HepG2 (cell line): Measurements from ENCODE around the gene NKX1-2. TPM values are rescaled to one million over a fixed set of nuclear protein-coding genes. Genes with fewer than 3 reads are reported as not detected.

Experiments used
- ATAC-seq: fragments of 200-7000 bp; cut with Tn5 transposase; 3 replicates; pipeline ENCODE4 v1.9.1; 2020; ENCODE audit warnings: mild to moderate bottlenecking, moderate library complexity
- BruUV-seq: library from RNA; stranded (reverse); fragments of 400-500 nt; replicated peaks from 2 replicates; lab custom pipeline; 2021; lab: Mats Ljungman, UMichigan
- CTCF ChIA-PET: fragments of 300-600 bp; formaldehyde crosslinking; extraction: SDS; loops from one replicate; lab custom pipeline; 2021; ENCODE audit warnings: low total read pairs, inconsistent platforms, low intra/inter-chr PET ratio; lab: Yijun Ruan, JAX
- POLR2A ChIA-PET: fragments of 350-600 bp; sonication (Branson Sonifier 250); formaldehyde crosslinking; loops from one replicate; lab custom pipeline; 2020; ENCODE audit warnings: antibody characterized with exemption, inconsistent platforms; lab: Yijun Ruan, JAX
- DNase-seq: peaks from one replicate; pipeline ENCODE4 v3.0.0-alpha.2; 2015; ENCODE audit warnings: low spot score
- FAIRE-seq: peaks from 3 replicates; lab custom pipeline; 2011; peaks lifted over from hg19 to GRCh38; lab: Jason Lieb, UNC
- H2AFZ ChIP-seq: one replicate; pipeline ENCODE4 v1.6.1; 2011; ENCODE audit warnings: low read length, inconsistent platforms
- H3K27ac ChIP-seq: fragments of 300-600 bp; 3 replicates; pipeline ENCODE4 v1.8.0; 2011; ENCODE audit warnings: mixed run types, mild to moderate bottlenecking, mixed read lengths, low read length, inconsistent platforms; ENCODE audit not compliant: insufficient read depth; ENCODE audit errors: extremely low read length
- H3K27me3 ChIP-seq, 2 experiments: fragments of 200-600 bp in 1 of 2; 2 replicates in 1 of 2; 3 replicates in 1 of 2; pipeline versions ENCODE4 v1.6.0 to v1.8.0; 2011; ENCODE audit warnings: low read length in 2 of 2, mild to moderate bottlenecking in 2 of 2, moderate library complexity in 2 of 2, inconsistent platforms in 1 of 2; ENCODE audit not compliant: insufficient read depth in 2 of 2, control insufficient read depth in 1 of 2
- H3K36me3 ChIP-seq, 2 experiments: fragments of 200-600 bp in 1 of 2; replicated peaks in 1 of 2; 2 replicates in 1 of 2; 3 replicates in 1 of 2; pipeline versions ENCODE4 v1.5.1 to v1.8.0; 2011; ENCODE audit warnings: low read length in 2 of 2, inconsistent platforms in 1 of 2; ENCODE audit not compliant: insufficient read depth in 2 of 2, control insufficient read depth in 1 of 2
- H3K4me1 ChIP-seq: 2 replicates; pipeline ENCODE4 v1.5.1; 2012; ENCODE audit warnings: low read length, inconsistent platforms; ENCODE audit not compliant: insufficient read depth
- H3K4me2 ChIP-seq: 2 replicates; pipeline ENCODE4 v1.6.0; 2011; ENCODE audit warnings: low read depth, low read length, inconsistent platforms
- H3K4me3 ChIP-seq, 3 experiments: fragments of 200-600 bp in 1 of 3; sonication (generic), shearing (Covaris generic) in 1 of 3; replicated peaks in 1 of 3; 2 replicates each; pipeline ENCODE4 v1.5.1; 2011 to 2016; ENCODE audit warnings: low read length in 3 of 3, inconsistent platforms in 2 of 3, low read depth in 2 of 3, mild to moderate bottlenecking in 2 of 3, control low read depth in 1 of 3, mixed read lengths in 1 of 3; ENCODE audit not compliant: insufficient read depth in 1 of 3
- H3K79me2 ChIP-seq: one replicate; pipeline ENCODE4 v1.6.1; 2011; ENCODE audit warnings: low read length, inconsistent platforms; ENCODE audit not compliant: insufficient read depth
- H3K9ac ChIP-seq: 2 replicates; pipeline ENCODE4 v1.6.0; 2011; ENCODE audit warnings: mild to moderate bottlenecking, low read depth, low read length, inconsistent platforms; ENCODE audit not compliant: insufficient read depth
- H3K9me3 ChIP-seq: 2 replicates; pipeline ENCODE4 v1.5.1; 2012; ENCODE audit warnings: mild to moderate bottlenecking, low read length
- H4K20me1 ChIP-seq: 2 replicates; pipeline ENCODE4 v1.6.0; 2011; ENCODE audit warnings: inconsistent platforms, mild to moderate bottlenecking, low read length, moderate library complexity; ENCODE audit not compliant: insufficient read depth
- EHMT2 ChIP-seq: fragments of 200-600 bp; sonication (generic); IDR thresholded peaks from 2 replicates; pipeline ENCODE4 v1.7.0; 2017; ENCODE audit warnings: antibody characterized with exemption, low read depth, low read length, borderline replicate concordance
- FLYWCH1 ChIP-seq: sonication (generic); formaldehyde crosslinking; IDR thresholded peaks from 2 replicates; pipeline ENCODE4 v1.8.1; 2023; ENCODE audit warnings: mild to moderate bottlenecking, missing genetic modification reagents
- GATAD2A ChIP-seq: IDR thresholded peaks from 2 replicates; pipeline ENCODE4 v1.6.1; 2016
- HOXA9 ChIP-seq: sonication (generic); formaldehyde crosslinking; IDR thresholded peaks from 2 replicates; pipeline ENCODE4 v1.8.1; 2022; ENCODE audit warnings: missing genetic modification reagents, mild to moderate bottlenecking, moderate library complexity, borderline replicate concordance
- ISL2 ChIP-seq: sonication (generic); formaldehyde crosslinking; IDR thresholded peaks from 2 replicates; pipeline ENCODE4 v1.5.0; 2020; ENCODE audit warnings: missing genetic modification reagents
- SMARCE1 ChIP-seq: fragments of 450-650 bp; IDR thresholded peaks from 2 replicates; pipeline ENCODE4 v1.6.1; 2017; ENCODE audit warnings: borderline replicate concordance
- SMC3 ChIP-seq: IDR thresholded peaks from 2 replicates; pipeline ENCODE4 v1.6.1; 2011; ENCODE audit warnings: low read length, improper control_type of control experiment
- SP4 ChIP-seq: sonication (generic); formaldehyde crosslinking; IDR thresholded peaks from 2 replicates; pipeline ENCODE4 v1.8.1; 2023; ENCODE audit warnings: mild to moderate bottlenecking, missing genetic modification reagents
- SPEN ChIP-seq: sonication (generic); formaldehyde crosslinking; IDR thresholded peaks from 2 replicates; pipeline ENCODE4 v1.5.1; 2020; ENCODE audit warnings: low read depth, mild to moderate bottlenecking, missing genetic modification reagents
- ZMYM4 ChIP-seq: sonication (generic); formaldehyde crosslinking; IDR thresholded peaks from 2 replicates; pipeline ENCODE4 v1.8.1; 2023; ENCODE audit warnings: mild to moderate bottlenecking, missing genetic modification reagents
- ZNF121 ChIP-seq: sonication (generic); formaldehyde crosslinking; IDR thresholded peaks from 2 replicates; pipeline ENCODE4 v1.5.0; 2020; ENCODE audit warnings: mild to moderate bottlenecking, missing genetic modification reagents
- ZNF230 ChIP-seq: sonication (generic); formaldehyde crosslinking; IDR thresholded peaks from 2 replicates; pipeline ENCODE4 v1.4.0; 2020; ENCODE audit warnings: mild to moderate bottlenecking, missing genetic modification reagents
- ZNF451 ChIP-seq: sonication (generic); formaldehyde crosslinking; IDR thresholded peaks from 2 replicates; pipeline ENCODE4 v1.5.0; 2020; ENCODE audit warnings: mild to moderate bottlenecking, missing genetic modification reagents
- ZNF607 ChIP-seq: sonication (generic); formaldehyde crosslinking; IDR thresholded peaks from 2 replicates; pipeline ENCODE4 v1.5.1; 2020; ENCODE audit warnings: missing genetic modification reagents, mild to moderate bottlenecking, borderline replicate concordance
- WGBS: methylation state at CpG from one replicate; pipeline ENCODE4 v1.1.6; 2017; ENCODE audit warnings: low lambda C conversion rate; 5-methylcytosine and 5-hydroxymethylcytosine counted together
- in situ Hi-C: cut with HindIII; loops from 2 replicates; pipeline ENCODE4 v1.10.0; 2017; ENCODE audit warnings: low pct_unique_long_range_greater_than_20kb; ENCODE audit not compliant: extremely low pct_ligation_motif_present
- intact Hi-C: fragments of 100-400 bp; cut with micrococcal nuclease; formaldehyde crosslinking; loops from one replicate; pipeline ENCODE4 v1.10.0; 2022; ENCODE audit not compliant: unreplicated experiment
- polyA plus RNA-seq, 8 experiments: library from polyadenylated mRNA; depleted of rRNA in 3 of 8; stranded (reverse) in 7 of 8; unstranded in 1 of 8; fragments of >200 nt; fragmentation: Illumina TruSeq in 4 of 8; extraction: Trizol in 4 of 8; gene quantifications; 2 replicates each; pipeline versions ENCODE4 v1.2.1 to v1.2.3, GENCODE V29; 2011 to 2016; ENCODE audit warnings: low read depth in 4 of 8, missing spikeins in 1 of 8, mixed read lengths in 1 of 8; ENCODE audit not compliant: insufficient read depth in 1 of 8
- total RNA-seq, 5 experiments: library from RNA; depleted of rRNA; stranded (reverse); fragments of >200 nt; fragmentation: Illumina TruSeq; extraction: Trizol; gene quantifications; 2 replicates each; pipeline ENCODE4 v1.2.3, GENCODE V29; 2016; ENCODE audit warnings: low read depth in 1 of 5
- TF ChIP-seq, protein P1 (sequence below): sonication (generic); formaldehyde crosslinking; IDR thresholded peaks from 2 replicates; pipeline ENCODE4 v1.5.0; 2020; ENCODE audit warnings: mild to moderate bottlenecking, missing genetic modification reagents, moderate library complexity
- TF ChIP-seq, protein P2 (sequence below): sonication (generic); formaldehyde crosslinking; IDR thresholded peaks from 2 replicates; pipeline ENCODE4 v1.5.0; 2020; ENCODE audit warnings: missing genetic modification reagents, mild to moderate bottlenecking, borderline replicate concordance
- TF ChIP-seq, protein P3 (sequence below): sonication (generic); formaldehyde crosslinking; IDR thresholded peaks from 2 replicates; pipeline ENCODE4 v1.9.0; 2021; ENCODE audit warnings: mild to moderate bottlenecking, missing genetic modification reagents
- TF ChIP-seq, protein P4 (sequence below): sonication (generic); formaldehyde crosslinking; IDR thresholded peaks from 2 replicates; pipeline ENCODE4 v1.5.0; 2020; ENCODE audit warnings: missing genetic modification reagents

The NKX1-2 gene
- total and polyA plus RNA-seq, 2 of the 13 experiments (the other 11 are each of a cell fraction or from before 2014, with no cell fraction given) = not detected

DNA sequence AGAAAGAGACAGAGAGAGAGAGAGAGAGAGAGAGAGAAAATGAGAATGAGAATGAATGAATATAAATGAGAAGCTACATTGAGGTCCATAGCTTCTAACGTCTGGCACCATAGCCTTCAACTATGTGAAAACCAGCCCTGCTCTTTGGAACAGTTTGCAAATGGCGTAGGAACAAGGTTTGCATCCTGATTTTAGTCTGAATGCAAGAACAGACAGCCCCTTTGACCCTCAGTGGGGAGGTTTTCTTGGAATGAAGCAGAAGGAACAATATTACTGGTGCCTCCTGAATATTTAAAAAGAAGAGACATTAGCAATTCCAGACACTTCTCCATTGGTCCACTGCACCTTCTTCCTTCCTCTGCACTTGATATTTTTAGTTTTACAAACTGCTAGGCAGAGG is 34.8 kb upstream of the NKX1-2 start:
- Histone ChIP-seq H3K4me1 (peaks cover 12% of the 10 kb centered on the region), H3K79me2 (no peaks in the 10 kb centered on the region), H3K27ac (no peak overlapping the region), H3K4me3 (no peak overlapping the region), H3K9ac (no peak overlapping the region), H3K4me2 (no peak overlapping the region), H4K20me1 (no peaks in the 10 kb centered on the region; the same call in 1 of the 2 replicates), H2AFZ (no peak overlapping the region), H3K9me3 (no peaks in the 10 kb centered on the region), H3K36me3 (no peaks in the 10 kb centered on the region), H3K27me3 (no peaks in the 10 kb centered on the region)
- intact Hi-C loops (no loop called here), in situ Hi-C loops (no loop called here)
- WGBS = 91% methylated on average over 2 of the region's 2 CpGs
- FAIRE-seq (no peak), ATAC-seq (no peak), DNase-seq (no peak)
- BruUV-seq = no TSS peak
- POLR2A ChIA-PET = no interaction called here
- CTCF ChIA-PET = no interaction called here
- no peak for TF ChIP-seq EHMT2
- TF ChIP-seq, protein P1, sequence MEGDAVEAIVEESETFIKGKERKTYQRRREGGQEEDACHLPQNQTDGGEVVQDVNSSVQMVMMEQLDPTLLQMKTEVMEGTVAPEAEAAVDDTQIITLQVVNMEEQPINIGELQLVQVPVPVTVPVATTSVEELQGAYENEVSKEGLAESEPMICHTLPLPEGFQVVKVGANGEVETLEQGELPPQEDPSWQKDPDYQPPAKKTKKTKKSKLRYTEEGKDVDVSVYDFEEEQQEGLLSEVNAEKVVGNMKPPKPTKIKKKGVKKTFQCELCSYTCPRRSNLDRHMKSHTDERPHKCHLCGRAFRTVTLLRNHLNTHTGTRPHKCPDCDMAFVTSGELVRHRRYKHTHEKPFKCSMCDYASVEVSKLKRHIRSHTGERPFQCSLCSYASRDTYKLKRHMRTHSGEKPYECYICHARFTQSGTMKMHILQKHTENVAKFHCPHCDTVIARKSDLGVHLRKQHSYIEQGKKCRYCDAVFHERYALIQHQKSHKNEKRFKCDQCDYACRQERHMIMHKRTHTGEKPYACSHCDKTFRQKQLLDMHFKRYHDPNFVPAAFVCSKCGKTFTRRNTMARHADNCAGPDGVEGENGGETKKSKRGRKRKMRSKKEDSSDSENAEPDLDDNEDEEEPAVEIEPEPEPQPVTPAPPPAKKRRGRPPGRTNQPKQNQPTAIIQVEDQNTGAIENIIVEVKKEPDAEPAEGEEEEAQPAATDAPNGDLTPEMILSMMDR = no peak
- no peak for TF ChIP-seq GATAD2A (CRISPR knock-in tag)
- no peak for TF ChIP-seq ZNF121
- TF ChIP-seq, protein P2, sequence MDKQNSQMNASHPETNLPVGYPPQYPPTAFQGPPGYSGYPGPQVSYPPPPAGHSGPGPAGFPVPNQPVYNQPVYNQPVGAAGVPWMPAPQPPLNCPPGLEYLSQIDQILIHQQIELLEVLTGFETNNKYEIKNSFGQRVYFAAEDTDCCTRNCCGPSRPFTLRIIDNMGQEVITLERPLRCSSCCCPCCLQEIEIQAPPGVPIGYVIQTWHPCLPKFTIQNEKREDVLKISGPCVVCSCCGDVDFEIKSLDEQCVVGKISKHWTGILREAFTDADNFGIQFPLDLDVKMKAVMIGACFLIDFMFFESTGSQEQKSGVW (CRISPR knock-in tag) = no peak
- no peak for TF ChIP-seq SP4 (CRISPR knock-in tag)
- no peak for TF ChIP-seq ZNF607 (CRISPR knock-in tag)
- TF ChIP-seq ISL2 (CRISPR knock-in tag) = no peak
- no peak for TF ChIP-seq HOXA9 (CRISPR knock-in tag)
- no peak for TF ChIP-seq ZNF451 (CRISPR knock-in tag)
- TF ChIP-seq SMC3 = no peak
- TF ChIP-seq, protein P3, sequence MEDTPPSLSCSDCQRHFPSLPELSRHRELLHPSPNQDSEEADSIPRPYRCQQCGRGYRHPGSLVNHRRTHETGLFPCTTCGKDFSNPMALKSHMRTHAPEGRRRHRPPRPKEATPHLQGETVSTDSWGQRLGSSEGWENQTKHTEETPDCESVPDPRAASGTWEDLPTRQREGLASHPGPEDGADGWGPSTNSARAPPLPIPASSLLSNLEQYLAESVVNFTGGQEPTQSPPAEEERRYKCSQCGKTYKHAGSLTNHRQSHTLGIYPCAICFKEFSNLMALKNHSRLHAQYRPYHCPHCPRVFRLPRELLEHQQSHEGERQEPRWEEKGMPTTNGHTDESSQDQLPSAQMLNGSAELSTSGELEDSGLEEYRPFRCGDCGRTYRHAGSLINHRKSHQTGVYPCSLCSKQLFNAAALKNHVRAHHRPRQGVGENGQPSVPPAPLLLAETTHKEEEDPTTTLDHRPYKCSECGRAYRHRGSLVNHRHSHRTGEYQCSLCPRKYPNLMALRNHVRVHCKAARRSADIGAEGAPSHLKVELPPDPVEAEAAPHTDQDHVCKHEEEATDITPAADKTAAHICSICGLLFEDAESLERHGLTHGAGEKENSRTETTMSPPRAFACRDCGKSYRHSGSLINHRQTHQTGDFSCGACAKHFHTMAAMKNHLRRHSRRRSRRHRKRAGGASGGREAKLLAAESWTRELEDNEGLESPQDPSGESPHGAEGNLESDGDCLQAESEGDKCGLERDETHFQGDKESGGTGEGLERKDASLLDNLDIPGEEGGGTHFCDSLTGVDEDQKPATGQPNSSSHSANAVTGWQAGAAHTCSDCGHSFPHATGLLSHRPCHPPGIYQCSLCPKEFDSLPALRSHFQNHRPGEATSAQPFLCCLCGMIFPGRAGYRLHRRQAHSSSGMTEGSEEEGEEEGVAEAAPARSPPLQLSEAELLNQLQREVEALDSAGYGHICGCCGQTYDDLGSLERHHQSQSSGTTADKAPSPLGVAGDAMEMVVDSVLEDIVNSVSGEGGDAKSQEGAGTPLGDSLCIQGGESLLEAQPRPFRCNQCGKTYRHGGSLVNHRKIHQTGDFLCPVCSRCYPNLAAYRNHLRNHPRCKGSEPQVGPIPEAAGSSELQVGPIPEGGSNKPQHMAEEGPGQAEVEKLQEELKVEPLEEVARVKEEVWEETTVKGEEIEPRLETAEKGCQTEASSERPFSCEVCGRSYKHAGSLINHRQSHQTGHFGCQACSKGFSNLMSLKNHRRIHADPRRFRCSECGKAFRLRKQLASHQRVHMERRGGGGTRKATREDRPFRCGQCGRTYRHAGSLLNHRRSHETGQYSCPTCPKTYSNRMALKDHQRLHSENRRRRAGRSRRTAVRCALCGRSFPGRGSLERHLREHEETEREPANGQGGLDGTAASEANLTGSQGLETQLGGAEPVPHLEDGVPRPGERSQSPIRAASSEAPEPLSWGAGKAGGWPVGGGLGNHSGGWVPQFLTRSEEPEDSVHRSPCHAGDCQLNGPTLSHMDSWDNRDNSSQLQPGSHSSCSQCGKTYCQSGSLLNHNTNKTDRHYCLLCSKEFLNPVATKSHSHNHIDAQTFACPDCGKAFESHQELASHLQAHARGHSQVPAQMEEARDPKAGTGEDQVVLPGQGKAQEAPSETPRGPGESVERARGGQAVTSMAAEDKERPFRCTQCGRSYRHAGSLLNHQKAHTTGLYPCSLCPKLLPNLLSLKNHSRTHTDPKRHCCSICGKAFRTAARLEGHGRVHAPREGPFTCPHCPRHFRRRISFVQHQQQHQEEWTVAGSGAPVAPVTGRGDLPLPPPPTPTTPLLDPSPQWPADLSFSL (CRISPR knock-in tag) = no peak
- no peak for TF ChIP-seq SPEN
- TF ChIP-seq FLYWCH1 (CRISPR knock-in tag) = no peak
- TF ChIP-seq ZMYM4 (CRISPR knock-in tag) = no peak
- no peak for TF ChIP-seq SMARCE1
- TF ChIP-seq, protein P4, sequence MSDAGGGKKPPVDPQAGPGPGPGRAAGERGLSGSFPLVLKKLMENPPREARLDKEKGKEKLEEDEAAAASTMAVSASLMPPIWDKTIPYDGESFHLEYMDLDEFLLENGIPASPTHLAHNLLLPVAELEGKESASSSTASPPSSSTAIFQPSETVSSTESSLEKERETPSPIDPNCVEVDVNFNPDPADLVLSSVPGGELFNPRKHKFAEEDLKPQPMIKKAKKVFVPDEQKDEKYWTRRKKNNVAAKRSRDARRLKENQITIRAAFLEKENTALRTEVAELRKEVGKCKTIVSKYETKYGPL (CRISPR knock-in tag) = no peak
- no peak for TF ChIP-seq ZNF230 (CRISPR knock-in tag)
